GM21825 (cell line): Measurements from ENCODE around the gene CDX1.

Experiments used
- ATAC-seq: cut with Tn5 transposase; IDR thresholded peaks from one replicate; pipeline ENCODE4 v1.9.1; 2021; ENCODE audit warnings: mild to moderate bottlenecking, moderate library complexity; ENCODE audit not compliant: unreplicated experiment

CDX1 gene

DNA sequence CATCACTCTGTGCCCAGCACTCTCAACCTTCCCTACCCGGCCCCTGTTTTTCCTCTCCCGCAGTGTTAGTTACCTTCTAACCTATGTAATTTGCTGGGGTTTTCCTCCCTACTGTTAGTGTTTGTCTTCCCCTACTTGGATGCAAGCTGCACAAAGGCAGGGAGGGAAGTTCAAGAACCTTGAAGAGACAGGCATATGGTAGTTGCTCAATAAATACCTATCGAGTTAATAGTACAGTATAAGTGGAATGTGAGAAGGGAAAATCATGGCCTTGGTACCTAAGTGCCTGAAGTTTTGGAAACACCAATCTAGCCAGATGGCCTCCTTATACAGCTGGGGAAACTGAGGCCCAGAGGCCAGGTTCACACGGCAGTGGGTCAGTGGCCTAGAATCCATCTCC lies 35.1 kb upstream of the CDX1 start:
- ATAC-seq: no peak

GRCh38 chr5:150131978-150132694 lies 34.4 kb upstream of the CDX1 start:
- ATAC-seq: no peak

- ATAC-seq: no peak
These were observed 33.8 kb upstream of the CDX1 start for GRCh38 chr5:150132740-150133139.

DNA sequence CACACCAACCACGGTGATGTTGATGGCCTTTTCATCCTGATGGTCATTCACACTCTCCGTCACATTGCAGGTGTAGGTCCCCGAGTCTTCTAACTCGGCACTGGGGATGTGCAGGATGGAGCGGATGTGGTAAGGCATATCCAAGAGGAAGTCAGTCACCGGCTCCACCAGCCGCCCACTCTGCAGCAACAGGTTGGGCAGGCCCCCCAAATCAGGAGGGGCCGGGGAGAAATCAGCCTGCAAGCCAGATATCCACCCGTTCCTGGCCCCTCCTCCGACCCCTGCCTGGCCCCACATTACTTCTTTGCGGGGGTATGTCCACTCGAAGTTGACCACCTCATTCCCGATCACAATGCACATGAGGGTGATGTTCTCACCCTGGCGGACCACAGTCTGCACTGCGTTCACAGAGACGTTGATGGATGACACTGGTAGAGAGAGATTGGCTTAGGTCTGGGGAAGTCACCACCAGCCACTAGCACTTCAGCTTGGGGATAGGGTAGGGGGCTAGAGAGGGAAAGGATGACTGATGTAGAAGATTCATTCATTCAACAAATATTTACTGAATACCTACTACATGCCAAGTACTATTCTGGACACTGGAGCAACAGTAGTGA lies 32.9 kb upstream of the CDX1 start:
- no peak for ATAC-seq

- no peak for ATAC-seq
These were observed 32.4 kb upstream of the CDX1 start for GRCh38 chr5:150134198-150134588.

DNA sequence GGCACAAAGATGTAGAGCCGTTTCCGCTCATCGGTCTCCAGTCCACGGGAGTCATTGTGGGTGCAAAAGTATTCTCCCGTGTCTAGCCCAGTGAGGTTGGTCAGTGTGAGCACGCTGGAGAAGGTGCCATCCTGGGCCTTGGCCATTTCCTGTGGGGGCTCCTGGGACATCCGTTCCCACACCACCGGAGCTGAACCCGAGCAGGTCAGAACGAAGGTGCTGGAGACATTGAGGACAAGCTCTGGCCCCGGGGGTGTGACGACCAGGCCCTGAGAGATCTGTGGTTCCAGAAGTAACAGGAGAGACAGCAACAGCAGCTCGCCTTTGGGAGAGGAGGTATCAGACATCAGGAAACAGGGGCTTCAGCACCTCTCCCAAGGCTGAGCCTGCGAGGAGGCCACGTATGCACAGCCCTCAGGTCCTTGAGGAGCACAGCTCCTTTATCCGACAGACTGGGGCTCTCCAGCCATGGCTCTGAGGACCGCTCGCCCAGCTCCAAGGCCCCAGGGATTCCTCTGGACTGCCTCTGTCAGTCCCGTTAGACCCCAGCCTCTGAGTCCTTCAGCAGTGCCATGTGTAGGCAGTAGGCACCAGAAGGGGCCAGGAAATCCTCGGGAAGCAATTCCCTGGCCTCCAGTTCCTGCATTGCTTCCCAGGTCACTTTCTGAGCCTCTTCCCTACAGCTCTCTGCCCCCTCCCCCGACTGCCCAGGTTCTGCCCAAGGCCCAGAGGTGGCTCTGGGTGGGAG lies 30.8 kb upstream of the CDX1 start:
- no peak for ATAC-seq

DNA sequence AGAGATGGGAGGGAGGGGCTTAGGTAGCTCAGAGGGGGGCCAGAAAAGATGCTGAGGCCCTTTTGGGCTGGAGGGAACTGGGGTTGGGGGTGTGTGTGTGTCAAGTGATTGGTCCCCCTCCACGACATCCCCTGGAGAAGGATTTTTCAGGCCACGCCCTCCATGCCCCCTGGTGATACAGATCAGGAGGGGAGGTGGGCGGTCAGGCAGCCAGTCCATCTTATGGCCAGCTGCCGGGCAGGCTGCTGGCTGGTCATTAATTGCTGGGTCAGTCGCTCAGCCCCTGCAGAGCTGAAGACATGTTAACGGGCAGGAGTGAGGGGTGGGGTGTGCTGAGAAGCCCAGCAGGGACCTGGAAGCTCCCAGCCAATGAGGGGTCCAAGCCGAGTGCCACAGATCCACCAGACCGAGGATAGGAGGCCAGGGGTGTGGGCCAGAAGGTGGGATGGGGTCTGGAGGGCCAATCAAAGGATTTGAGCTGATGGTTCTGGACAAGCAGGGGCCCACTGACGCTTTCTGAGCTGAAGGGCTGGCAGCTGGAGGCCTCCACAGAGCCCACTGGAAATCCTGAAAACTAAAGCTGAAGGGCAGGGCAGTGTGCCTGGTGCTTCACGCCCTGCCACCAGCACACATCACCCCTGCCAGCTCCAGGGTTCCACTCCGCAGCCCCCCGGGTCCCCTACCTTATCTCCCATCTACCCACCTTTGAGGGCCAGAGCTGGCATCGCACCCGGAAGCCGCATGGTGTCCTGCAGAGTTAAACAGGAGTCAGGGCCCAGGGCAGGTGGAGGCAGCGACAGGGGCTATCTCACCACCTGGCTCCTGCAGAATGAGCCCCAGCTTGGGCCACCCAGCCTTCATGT lies 30.0 kb upstream of the CDX1 start:
- no peak for ATAC-seq

DNA sequence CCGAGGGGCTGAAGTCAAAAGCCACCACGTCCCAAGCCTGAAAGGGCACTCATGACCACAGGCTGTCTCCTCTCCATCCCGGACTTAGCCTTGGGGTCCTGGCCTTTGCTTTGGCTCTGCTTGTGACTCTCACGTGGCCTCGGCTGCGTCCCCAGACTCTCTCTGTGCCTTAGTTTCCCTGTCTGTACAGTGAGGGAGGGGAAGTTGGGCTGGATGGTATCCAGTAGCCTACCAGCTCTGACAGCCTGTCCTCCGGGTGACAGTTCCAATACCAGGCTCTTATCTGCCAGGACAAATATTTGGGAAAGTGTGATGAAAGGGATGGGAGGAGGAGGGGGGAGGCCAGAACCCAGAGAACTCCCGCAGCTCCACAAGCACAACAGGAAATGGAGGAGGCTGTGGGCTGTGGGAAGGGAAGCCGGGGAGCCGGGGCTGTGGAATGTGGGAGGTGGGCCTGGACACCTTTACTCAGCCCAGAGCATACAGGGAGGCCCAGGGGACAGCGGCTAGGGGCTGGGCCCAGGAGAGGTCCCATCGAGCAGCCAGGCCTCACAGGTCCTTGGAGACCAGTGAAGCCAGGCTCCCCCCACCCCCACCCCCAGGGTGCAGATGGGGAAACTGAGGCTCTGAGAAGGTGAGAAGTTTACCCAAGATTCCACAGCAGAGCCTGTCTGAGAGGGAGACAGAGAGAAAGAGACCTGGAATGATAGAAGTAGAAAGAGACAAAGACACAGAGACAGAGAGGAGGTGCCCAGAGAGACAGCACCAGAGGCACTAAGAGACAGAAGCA lies 29.2 kb upstream of the CDX1 start:
- no peak for ATAC-seq

DNA sequence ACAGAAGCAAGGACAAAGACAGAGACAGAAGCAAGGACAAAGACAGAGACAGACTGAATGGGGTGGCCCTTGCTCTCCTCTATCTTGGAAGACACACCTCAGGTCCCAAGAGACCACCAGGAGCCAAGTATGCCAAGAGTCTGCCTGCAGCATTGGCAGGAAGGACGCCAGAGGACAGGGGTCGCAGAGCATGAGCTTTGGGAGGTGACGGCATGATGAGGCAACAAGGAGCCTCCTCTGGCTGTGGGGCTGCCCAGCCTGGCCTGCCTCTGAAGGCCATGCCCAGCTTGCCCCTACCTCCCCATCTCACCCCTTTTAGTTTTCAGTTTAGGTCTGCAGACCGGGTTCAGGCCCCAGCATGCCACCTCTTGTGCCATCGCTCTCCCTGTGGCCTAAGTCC lies 28.6 kb upstream of the CDX1 start:
- ATAC-seq: no peak

- ATAC-seq: no peak
These were observed 27.9 kb upstream of the CDX1 start for GRCh38 chr5:150138551-150139265.

DNA sequence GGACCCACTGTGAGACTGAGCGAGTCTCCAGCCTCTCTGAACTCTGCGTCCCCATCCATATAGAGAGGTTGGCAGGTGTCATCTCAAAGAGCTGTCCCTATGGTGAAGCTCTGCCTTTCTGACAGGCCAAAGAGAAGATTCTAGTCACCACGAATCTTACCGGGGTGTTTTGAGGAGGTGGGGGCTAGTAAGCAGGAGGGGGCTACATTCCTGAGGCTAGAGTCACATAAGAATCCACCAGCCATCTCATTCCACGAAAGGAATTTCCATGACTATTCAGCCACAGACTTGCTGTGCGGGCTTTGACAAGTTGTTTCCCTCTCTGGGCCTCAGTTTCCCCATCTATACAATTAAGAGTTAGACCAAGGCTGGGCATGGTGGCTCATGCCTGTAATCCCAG lies 27.2 kb upstream of the CDX1 start:
- no peak for ATAC-seq

DNA sequence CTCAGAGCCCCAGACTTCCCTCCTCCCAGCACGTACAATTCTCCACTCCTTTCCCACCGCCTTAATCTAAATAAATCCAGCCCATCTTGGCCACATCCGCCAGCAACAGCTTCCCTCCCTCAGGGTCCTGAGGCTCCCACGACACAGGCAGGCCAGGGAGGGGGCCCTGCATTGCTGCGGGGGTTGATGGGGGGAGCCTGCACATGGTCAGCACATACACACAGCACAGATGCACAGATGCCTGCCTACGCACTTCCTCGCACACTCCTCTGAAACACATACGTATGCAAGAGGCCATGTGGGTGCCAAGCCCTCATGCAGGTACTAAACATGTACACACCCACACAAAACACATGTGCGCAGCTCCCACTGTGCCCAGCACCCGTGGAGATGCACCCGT lies 25.7 kb upstream of the CDX1 start:
- no peak for ATAC-seq

GRCh38 chr5:150141544-150142184 lies 24.9 kb upstream of the CDX1 start:
- no peak for ATAC-seq

DNA sequence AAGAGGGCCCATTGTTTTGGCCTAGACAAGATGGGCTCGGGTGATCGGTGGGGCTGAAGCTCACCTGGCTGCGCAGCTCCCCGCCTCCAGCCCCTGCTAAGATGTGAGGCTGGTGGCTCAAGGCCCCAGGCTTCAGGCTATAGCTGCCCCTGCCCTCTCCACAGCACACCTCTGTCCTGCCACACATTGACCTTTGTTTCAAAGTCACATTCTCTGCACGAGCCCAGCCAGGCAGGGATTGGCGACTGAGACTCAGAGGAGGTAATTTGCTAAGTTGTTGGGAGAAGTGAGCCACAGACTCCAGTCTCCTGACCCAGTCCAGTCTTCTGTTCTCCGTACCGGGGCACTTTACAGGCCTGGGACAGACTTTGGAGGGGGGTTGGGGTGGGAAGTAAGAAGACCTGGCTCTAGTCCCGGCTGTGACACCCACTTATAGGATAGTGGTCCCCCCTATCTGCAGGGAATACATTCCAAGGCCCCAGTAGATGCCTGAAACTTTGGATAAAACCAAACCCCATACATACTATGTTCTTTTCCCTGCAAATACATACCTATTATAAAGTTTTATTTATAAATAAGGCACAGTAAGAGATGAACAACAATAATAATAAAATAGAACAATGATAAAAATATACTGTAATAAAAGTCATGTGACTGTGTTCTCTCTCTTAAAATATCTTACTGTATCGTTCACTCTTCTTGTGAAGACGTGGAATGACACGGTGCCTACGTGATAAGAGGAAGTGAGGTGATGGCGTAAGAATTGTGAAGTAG lies 24.2 kb upstream of the CDX1 start:
- ATAC-seq: no peak

DNA sequence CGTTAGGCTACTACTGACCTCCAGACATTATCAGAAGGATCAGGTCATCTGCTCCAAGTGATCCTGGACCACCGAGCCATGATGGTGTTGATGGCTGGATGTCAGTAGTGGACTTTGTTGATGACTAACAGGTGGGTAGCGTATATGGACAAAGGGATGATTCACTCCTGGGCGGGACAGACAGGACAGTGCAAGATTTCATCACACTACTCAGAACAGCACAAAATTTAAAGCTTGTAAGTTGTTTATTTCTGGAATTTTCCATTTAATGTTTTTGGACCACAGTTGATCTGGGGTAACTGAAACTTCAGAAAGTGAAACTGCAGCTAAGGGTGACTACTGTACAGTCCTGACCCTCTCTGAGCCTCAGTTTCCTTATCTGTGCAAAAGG lies 23.6 kb upstream of the CDX1 start:
- no peak for ATAC-seq

GRCh38 chr5:150143350-150144245 lies 23.0 kb upstream of the CDX1 start:
- ATAC-seq: no peak

DNA sequence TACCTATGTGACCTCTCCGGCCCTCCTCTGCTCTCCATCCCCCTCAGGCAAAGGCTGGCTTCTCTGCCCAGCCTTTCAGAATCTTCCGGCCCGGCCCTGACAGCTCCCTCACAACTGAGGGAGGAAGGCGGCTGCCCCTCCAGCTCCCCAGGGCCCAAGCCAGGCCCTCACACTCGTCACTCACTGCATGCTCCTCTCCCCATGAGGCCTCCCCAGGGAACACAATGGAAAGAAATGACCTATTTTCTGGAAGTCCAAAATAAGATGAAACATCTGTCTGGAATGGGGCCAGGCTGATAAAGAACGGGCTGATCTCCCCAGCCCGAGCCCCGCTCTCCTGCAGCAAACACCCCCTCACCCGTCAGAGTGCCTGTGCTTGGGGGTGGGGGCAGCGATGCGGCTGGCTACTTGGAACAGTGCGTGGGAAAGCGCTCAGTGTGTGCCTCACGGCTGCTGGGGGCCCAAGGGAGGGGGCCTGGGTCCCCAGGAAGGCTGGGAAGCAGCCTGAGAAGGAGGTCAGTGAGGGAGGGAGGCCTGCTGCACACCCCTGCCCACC lies 22.3 kb upstream of the CDX1 start:
- no peak for ATAC-seq
